ENCODE measurements around the gene TERT.
"Not testable (repeated sequence)": the region's sequence is repeated elsewhere in the genome, so short reads cannot be mapped to it uniquely, and the experiment has no call there.

TERT gene

GRCh38 chr5:1294835-1295649 lies at the start of gene TERT:
TERT (minus strand) TSS chr5:1295068; CDS start chr5:1294989, 79 bp downstream.
- DNase-seq, result no peak

- DNase-seq, result peak; percentile 28
Observed at GRCh38 chr5:1343931-1344901, 49.3 kb upstream of the TERT start.

DNA sequence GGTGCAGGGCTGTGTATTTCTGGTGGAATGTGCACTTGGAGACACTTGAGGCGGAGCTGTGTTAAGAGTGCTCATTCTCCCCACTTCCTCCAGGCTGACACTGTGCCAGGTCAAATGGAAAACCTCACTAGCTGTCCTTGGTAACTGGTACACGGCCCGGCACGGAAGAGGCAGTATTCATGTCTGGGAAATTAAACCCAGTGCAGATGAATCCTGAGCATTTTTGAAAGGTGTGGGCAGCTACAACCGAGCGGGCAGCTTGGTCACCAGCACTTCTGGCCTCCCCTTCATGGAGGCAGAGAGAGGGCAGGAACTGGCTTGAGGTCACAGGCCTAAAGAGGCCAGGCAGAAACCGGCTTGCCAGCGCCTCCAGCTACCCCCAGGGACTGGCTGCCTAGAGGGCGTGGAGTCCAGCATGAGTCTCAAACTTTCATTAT lies 48.5 kb upstream of the TERT start:
- DNase-seq, result no peak

DNA sequence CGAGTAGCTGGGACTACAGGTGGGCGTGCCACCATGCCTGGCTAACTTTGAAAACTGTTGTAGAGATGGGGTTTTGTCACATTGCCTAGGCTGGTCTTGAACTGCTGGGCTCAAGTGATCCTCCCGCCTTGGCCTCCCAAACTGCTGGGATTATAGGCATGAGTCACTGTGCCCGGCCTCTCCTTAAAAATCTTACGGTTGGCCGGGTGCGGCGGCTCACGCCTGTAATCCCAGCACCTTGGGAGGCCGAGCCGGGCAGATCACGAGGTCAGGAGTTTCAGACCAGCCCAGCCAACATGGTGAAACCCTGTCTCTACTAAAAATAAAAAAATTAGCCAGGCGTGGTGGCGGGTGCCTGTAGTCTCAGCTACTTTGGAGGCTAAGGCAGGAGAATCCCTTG lies 47.8 kb upstream of the TERT start:
- not testable (repeated sequence) for DNase-seq

DNA sequence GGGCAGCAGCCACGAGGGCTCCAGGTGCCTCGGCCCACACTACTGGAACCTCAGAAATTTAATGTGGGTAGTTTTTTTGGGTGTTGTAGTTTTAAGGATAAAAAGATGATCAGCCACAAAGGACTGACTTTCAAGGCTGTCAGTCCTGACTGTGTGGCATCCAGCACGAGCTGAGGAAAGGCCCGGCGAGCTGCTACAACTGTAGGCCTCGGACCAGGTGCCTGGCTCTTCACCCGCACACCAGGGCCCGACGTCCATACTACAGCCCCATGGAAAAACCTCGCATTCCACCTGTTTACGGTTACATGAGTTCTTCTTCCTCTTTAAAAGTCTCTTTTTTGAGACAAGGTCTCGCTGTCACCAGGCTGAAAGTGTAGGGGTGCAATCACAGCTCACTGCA lies 47.4 kb upstream of the TERT start:
- no peak for DNase-seq

DNA sequence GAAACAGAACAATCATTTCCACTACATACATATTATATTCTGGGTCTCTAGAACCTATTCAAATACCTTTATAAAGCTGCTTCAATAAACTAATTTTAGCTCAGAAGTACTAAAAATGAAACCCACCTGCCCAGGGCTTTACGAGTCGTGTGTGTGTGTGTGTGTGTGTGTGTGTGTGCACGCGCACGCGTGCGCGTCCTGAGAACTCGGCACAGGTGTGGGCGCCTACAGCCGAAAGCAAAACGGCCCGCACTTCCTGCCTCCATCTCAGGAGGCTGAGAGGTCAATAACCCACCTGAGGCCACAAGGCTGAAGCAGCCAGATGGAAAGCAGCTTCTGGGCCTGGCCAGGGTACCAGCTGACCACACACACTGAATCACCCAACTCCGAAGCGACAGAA lies 47.0 kb upstream of the TERT start:
- DNase-seq, result no peak

DNA sequence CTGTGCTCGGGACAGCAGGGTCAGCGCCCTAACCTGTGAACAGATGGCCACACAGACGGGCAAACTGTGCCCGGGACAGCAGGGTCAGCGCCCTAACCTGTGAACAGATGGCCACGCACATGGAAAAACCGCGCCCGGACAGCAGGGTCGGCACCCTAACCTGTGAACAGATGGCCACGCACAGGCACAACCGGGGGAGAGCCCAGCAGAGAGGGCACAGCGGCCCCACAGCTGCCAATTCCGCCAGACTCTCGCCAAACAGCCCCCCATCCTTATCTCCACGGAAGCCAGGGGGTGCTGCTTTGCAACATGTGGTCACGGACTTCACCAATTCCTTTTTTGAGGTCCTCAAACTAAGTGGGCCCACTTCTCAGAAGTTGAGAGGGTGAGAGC lies 44.9 kb upstream of the TERT start:
- not testable (repeated sequence) for DNase-seq

- DNase-seq, result not testable (repeated sequence)
Observed at GRCh38 chr5:1339139-1339817, 44.4 kb upstream of the TERT start.

GRCh38 chr5:1338506-1339070 lies 43.7 kb upstream of the TERT start:
- no peak for DNase-seq

DNA sequence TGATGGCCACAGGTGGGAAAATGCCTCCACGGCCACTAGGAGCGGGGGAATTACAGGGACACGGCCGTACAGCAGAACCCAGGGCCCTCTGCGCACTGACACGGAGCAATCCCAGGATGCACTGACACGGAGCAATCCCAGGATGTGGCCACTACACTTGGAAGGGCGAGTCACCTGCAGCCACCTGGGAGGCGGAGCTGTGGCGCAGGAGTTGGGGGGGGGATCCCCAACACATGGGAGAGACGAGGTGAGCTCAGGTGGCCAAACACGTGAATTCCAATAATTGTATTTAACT lies 43.3 kb upstream of the TERT start:
- DNase-seq, result no peak

- no peak for DNase-seq
Observed at GRCh38 chr5:1337489-1338195, 42.8 kb upstream of the TERT start.

DNA sequence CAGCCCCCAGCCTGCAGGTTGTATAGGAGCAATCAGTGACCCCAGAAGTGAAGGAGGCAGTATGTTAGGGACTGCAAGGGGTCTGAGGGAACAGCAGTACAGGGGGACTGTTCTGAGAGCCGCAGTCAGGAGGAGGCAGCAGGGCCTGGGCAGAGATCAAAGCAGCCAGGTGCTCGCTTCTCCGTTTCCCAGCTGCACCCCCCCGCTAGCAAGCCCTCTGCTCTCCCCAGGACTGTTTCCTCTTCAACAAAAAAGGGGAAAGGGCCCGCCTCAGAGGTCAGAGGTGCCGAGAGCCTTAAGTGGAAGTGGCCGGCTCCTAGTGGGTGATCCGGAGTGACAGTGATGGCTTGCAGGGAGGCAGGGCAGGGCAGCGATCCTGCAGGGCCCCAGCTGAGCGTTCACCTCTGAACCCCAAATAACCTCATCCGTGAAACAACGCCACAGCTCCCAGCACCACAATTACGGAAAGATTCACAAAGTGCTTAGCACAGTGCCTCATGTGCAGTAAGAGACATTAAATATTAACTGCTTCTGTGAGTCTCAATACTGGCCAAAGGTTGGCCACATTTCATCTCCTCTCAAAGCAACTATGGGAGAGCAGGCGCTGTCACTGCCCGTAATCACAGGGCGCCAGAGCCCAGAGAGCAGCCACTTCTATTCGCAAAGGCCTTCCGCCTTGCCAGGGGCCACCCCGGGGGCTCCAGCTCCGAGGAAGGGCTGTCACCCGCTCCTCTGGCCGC lies 42.1 kb upstream of the TERT start:
- DNase-seq, result no peak

DNA sequence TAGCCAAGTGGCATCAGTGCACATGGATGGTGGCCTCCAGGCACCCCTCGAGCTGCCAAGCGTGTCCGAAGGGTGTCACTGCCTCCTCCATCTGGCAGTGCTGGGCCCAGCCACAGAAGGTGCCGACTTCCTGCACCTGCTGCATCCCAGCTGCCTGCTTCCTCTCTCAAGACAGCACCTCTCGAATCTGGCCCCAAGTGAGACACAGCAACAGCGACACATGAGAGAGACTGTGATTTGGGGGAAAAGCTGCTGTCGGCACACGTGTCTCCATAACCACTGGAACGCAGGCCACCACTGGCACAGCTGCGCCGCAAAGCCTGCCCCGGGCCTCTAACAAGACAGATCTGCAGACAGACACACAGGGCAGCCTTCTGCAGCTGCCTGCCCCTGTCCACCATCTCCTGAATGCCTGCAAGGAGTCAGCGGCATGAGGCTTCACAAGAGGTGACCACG lies 41.3 kb upstream of the TERT start:
- DNase-seq, result no peak

DNA sequence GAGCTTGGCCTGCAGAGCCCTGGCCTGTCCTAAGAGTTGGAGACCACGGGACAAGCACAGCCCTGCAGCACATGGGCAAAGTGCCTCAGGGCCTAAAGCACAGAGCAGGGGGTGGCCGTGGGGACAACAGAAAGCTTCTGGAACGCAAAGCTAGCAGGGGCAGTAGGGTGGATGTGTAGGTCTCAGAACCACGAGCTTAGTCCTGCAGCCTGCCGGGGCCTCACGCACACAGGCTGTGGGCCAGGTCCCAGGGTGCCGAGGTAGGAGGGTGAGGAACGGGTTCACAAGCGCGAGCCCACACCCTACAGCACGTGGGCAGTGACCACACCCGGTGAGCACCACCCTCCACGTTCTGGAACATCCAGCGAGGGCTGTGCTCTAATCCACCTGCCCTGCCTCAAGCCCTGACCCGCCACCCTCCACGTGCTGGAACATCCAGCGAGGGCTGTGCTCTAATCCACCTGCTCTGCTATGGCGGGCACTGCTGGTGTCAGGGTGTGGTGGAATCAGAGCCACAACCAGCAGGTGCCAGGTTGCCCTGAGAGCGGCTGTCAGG lies 40.8 kb upstream of the TERT start:
- no peak for DNase-seq

DNA sequence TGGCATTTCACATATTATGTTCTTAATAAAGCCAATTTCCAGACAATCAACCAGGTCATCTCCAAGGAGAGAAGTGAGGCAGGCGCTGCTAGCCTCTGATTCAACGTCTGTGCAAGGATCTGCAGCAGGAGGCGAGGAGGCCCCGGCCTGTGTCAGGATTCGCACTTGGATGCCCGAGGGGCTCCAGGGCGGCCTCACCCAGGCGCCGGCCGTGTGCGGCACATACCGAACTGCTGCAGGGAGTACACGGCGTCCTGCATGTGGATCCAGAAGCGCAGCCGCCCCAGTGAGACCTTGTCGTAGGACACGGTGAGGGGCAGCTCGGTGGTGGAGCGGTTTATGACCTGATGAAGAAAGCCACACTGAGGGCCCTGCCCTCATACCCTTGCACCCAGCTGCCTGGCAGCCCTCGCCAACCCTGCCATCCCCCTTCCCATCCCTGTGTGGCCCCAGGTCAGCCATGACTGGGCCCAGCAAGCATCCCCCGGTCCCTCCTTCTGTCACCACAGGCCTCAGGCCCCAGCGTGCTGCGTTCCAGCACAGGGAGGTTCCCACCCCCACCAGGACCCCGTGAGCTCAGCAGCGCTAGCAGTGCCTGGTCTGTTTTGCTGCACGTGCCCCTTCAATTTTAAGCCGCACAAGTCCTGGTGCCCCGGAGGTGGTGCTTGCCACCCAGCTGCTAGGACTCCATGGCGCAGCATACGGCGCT lies 40.1 kb upstream of the TERT start:
- no peak for DNase-seq

DNA sequence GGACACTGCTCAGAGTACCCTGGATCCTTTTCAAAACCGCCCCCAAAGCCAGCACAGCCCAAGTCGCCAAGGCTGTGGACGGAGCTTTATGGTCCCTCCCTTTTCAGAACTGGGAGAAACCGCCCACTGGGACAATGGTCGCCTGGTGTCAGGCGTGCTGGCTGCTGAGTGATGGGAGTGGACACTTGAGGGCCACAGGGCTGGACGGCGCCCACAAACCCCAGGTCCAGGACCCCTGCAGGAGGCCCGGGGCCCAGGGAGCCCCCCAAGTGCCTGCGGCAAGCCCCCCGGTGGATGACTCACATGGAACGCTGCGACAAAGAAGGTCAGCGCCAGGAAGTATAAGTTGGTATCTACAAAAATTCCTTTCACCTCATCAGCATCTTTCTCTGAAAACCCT lies 39.1 kb upstream of the TERT start:
- DNase-seq, result no peak

- not testable (repeated sequence) for DNase-seq
Observed at GRCh38 chr5:1333286-1333685, 38.4 kb upstream of the TERT start.

DNA sequence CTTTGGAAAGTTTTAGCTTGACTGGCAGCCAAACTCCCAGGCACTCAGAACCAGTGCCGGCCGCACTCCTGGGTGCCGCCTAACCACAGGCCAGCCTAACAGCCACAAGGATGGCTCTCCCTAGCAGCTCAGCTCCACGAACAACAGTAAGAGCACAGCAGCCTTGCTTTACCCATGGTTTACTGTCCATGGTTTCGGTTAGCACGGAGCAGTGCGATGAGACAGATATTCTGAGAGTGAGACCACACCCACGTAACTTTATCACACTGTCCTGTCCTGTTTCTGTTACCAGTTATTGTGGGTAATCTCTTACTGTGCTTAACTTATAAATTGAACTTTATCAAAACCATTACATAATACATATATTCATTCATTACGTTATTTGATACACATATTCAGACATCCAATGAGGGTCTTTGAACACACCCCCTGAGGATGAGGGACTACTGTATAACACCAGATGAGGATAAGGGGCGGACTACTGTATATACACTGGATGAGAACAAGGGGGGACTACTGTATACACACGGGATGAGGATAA lies 37.7 kb upstream of the TERT start:
- no peak for DNase-seq

DNA sequence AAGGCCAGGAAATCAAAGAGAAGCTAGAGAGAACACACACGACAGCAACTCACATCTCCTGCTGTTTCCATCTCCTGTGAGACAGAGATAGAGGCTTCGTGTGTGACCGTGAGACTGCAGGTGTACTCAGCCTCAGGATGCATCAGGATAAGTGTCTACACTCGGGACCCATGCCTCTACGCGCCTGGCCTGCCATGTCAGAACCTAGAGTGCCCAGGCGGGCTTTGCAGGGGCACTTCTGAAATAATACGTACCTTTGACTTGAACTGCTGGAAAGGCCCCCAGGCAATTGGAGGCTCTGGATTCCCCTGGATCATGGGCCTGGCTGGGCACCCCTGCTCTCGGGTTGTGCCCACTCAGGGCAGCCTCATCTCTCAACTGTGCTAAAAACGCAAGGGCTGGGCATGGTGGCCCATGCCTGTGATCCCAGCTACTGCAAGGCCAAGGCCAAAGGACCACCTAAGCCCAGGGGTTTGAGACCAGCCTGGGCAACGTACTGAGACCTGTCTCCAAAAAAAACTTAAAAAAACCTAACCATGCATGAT lies 37.1 kb upstream of the TERT start:
- no peak for DNase-seq
